Erythroblast (primary cell): ENCODE results near the gene ST3GAL3.

Source experiments
- GATA1 ChIP-seq: IDR thresholded peaks from 2 replicates; pipeline ENCODE4 v1.6.1; 2011; ENCODE audit warnings: low read depth, mild to moderate bottlenecking, control low read depth, low read length, moderate library complexity
- POLR2A ChIP-seq: IDR thresholded peaks from 2 replicates; pipeline ENCODE4 v1.6.1; 2011; ENCODE audit warnings: mild to moderate bottlenecking, low read length

DNA sequence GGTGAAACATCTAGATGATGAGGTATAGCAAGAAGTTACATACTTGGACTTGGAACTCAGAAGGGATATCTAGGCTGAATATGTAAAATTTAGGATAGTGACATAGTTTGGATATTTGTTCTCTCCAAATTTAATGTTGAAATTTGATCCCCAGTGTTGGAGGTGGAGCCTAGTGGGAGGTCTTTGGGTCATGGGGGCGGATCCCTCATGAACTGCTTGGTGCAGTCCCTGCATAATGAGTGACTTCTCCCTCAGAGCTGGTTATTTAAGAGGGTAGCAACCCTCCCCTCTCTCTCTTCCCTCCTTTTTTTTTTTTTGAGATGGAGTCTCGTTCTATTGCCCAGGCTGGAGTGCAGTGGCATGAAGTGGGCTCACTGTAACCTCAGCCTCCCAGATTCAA lies 15.5 kb downstream of the ST3GAL3 start:
- no peak for TF ChIP-seq POLR2A
- no peak for TF ChIP-seq GATA1
